GM18505 (cell line): ENCODE results near the gene VAMP7.

Source experiments
- ATAC-seq: cut with Tn5 transposase; IDR thresholded peaks from one replicate; pipeline ENCODE4 v1.9.1; 2021; ENCODE audit not compliant: unreplicated experiment
- POLR2A ChIP-seq: IDR thresholded peaks from 4 replicates; pipeline ENCODE4 v1.6.1; 2011; ENCODE audit warnings: borderline replicate concordance; ENCODE audit not compliant: insufficient read depth, insufficient read length; ENCODE audit errors: extremely low read depth

VAMP7 gene

GRCh38 chrX:155988859-155989258 lies 107.7 kb downstream of the VAMP7 start:
- no peak for ATAC-seq
- TF ChIP-seq POLR2A: no peak
